SK-N-MC (cell line): ENCODE measurements around the gene ATPAF1.

Experiments used
- DNase-seq: peaks from one replicate; pipeline ENCODE4 v3.0.0-alpha.2; 2011; ENCODE audit warnings: low read depth, low spot score
- H3K27ac ChIP-seq: fragments of 200-600 bp; sonication (generic); 2 replicates; pipeline ENCODE4 v1.5.1; 2016; ENCODE audit warnings: mixed run types
- H3K36me3 ChIP-seq: fragments of 200-600 bp; sonication (generic); 2 replicates; pipeline ENCODE4 v1.6.1; 2017; ENCODE audit warnings: antibody characterized with exemption, low read length, mixed read lengths; ENCODE audit not compliant: insufficient read depth
- H3K4me3 ChIP-seq: fragments of 200-600 bp; sonication (generic); 2 replicates; pipeline ENCODE4 v1.5.1; 2016
- H3K9ac ChIP-seq: fragments of 200-600 bp; sonication (generic); 2 replicates; pipeline ENCODE4 v1.8.0; 2017; ENCODE audit warnings: mixed run types, mixed read lengths; ENCODE audit not compliant: insufficient read length
- H3K9me3 ChIP-seq: fragments of 200-600 bp; sonication (generic); 2 replicates; pipeline ENCODE4 v1.6.1; 2017; ENCODE audit warnings: low read depth, mild to moderate bottlenecking, antibody characterized with exemption, low read length, moderate library complexity, mixed read lengths
- EZH2 ChIP-seq: fragments of 200-600 bp; sonication (generic); IDR thresholded peaks from one replicate; pipeline ENCODE4 v1.6.1; 2017; ENCODE audit warnings: antibody characterized with exemption
- FOXP2 ChIP-seq: optimal IDR thresholded peaks from 2 replicates; pipeline ENCODE3; 2011; ENCODE audit warnings: mild to moderate bottlenecking, moderate library complexity; ENCODE audit not compliant: insufficient read depth; ENCODE audit errors: extremely low read length, control extremely low read depth
- POLR2AphosphoS5 ChIP-seq: IDR thresholded peaks from 2 replicates; pipeline ENCODE4 v1.6.1; 2012; ENCODE audit warnings: mild to moderate bottlenecking, low read depth, low read length, borderline replicate concordance

Gene ATPAF1

DNA sequence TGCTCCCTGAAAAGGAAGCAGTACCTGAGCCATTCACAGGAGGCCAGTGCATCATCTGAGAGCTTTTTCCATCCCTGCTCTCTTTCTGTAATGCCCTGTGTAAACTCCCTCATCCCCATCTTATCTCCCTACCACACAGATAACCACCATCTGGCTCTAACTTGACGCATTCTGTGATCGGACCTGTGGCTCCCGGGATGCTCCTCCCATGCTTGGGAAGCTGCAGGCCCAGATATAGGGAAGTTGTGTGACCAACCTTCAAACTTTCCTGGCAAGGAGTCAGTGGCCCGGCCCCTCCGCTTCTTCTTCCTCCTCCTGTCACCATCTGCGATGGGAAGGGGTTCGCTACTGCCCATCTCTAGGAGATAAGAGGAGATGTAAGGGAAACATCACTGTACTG lies 85.2 kb downstream of the ATPAF1 start:
- no peak overlapping the region for H3K4me3 ChIP-seq
- H3K9ac ChIP-seq: no peak overlapping the region
- DNase-seq: no peak
- H3K36me3 ChIP-seq: 0 out of 2 replicates have a peak, but pooled peaks cover 7% of the 10 kb centered on the region
- no peaks in the 10 kb centered on the region for H3K9me3 ChIP-seq
- TF ChIP-seq EZH2 (no peak), FOXP2 (no peak), POLR2AphosphoS5 (no peak)
- no peak overlapping the region for H3K27ac ChIP-seq
